NCI-H510A treated with DMSO at 0.1 percent for 48 hours (cell line): ENCODE results near the gene TSSK6.

Experiments
- DNase-seq: peaks from one replicate; lab custom pipeline; 2025; lab: John Stamatoyannopoulos, UW

The TSSK6 gene

DNA sequence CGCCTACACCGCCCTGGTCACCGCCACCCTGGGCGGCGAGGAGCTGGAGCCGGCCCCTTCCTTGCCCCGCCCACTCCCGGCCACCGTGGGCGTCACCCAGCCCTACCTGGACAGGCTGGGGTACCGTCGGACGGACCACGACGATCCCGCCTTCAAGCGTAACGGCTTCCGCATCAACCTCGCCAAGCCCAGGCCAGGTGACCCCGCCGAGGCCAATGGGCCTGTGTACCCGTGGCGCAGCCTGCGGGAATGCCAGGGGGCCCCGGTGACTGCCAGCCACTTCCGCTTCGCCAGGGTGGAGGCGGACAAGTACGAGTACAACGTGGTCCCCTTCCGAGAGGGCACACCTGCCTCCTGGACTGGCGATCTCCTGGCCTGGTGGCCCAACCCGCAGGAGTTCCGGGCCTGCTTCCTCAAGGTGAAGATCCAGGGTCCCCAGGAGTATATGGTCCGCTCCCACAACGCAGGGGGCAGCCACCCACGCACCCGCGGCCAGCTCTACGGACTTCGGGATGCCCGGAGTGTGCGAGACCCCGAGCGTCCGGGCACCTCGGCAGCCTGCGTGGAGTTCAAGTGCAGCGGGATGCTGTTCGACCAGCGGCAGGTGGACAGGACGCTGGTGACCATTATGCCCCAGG is 29.7 kb upstream of the TSSK6 start:
- no peak for DNase-seq

DNA sequence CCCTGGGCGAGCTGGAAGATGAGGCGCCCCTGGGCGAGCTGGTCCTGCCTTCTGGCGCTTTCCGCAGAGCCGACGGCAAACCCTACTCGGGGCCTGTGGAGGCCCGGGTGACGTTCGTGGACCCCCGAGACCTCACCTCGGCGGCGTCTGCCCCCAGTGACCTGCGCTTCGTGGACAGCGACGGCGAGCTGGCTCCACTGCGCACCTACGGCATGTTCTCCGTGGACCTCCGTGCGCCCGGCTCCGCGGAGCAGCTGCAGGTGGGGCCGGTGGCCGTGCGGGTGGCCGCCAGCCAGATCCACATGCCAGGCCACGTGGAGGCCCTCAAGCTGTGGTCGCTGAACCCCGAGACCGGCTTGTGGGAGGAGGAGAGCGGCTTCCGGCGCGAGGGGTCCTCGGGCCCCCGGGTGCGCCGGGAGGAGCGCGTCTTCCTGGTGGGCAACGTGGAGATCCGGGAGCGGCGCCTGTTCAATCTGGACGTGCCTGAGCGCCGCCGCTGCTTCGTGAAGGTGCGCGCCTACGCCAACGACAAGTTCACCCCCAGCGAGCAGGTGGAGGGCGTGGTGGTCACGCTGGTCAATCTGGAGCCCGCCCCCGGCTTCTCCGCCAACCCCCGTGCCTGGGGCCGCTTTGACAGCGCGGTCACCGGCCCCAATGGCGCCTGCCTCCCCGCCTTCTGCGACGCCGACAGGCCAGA is 29.1 kb upstream of the TSSK6 start:
- DNase-seq: no peak

DNA sequence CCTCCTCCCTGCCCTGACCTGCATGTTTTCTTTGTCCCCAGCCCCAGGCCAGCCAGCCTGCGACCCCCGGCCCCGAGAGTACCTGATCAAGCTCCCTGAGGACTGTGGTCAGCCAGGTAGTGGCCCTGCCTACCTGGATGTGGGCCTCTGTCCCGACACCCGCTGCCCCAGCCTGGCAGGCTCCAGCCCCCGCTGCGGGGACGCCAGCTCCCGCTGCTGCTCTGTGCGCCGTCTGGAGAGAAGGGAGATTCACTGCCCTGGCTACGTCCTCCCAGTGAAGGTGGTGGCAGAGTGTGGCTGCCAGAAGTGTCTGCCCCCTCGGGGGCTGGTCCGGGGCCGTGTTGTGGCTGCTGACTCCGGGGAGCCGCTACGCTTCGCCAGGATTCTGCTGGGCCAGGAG is 28.3 kb upstream of the TSSK6 start:
- no peak for DNase-seq

DNA sequence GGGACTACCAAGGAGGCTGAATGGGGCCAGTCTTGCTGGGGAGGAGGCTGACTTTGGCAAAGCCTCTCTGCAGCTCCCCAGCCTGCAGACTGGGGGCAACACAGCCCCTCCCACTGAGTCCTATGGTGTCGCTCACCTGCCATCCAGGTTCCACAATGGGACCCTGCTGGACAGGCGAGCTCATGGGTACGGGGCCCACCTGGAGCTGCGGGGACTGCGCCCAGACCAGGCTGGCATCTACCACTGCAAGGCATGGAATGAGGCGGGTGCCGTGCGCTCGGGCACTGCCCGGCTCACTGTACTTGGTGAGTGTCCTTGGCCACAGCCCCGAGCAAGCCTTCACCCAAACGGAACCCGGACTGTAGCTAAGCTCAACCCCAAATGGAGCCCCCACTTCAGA is 27.8 kb upstream of the TSSK6 start:
- no peak for DNase-seq

DNA sequence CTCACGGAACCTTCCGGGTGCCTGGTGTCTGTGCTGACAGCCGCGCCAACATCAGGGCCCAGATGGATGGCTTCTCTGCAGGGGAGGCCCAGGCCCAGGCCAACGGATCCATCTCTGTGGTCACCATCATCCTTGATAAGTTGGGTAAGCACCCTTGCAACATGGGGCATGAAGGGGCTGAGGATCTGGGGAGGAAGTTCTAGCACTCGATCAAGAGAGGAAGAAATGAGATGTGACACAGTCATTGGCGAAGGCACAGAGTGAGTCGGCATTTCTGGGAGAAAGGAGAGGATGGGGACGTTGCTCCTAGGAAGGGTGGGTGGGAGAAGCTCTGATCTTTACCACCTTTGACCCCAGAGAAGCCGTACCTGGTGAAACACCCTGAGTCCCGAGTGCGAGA is 27.2 kb upstream of the TSSK6 start:
- no peak for DNase-seq

DNA sequence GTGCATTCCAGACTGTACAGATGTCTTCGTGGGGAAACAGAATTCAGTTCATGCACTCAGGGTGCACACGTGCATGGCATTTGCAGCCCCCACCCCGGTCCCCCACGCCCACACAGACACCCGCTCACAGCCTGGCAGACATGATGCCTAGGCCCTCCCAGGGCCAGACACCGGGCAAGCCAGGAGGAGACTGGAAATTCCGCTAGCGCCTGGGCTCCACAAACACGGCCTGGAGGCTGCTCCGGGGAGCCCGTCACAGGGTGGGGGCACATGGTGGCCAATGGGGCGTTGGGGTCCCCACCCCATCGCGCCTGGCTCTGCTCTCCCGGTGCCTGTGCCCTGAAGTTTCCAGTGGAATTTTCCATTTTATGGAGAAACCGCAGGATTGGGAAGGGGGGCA is 26.3 kb upstream of the TSSK6 start:
- no peak for DNase-seq

DNA sequence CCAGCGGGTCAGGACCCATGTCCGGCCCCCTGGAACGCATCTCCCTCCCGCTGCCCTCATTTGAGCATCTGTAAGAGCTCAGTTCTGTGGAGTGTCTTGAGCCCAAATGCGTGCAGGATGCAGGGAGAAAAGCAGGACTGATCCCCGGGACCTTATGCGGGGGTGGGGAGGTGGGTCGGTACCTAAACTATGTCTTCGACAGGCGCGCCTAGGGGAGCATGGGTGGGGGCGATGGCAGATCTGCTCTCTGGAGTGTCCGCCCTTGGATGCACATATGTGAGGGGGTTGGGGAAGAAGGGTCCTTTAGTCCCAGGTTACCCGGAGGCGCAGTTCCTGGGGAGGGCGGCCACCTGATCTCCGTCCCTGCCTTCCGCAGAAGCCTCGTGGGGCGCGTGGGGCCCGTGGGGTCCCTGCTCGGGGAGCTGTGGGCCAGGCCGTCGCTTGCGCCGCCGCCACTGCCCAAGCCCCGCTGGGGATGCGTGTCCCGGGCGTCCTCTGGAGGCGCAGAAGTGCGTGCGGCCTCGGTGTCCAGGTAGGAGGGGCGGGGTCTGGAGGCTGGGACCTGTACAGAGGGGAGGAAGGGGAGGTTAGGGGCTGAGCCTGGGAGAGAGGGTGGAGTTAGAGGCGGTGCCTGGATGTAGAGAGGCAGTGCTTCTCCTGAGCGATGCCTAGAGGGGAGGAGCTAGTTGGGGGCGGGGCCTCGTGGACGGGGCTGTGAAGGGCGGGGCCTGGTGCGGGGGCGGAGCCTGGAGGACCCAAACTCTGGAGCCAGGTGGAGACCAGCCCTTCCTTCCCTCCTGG is 25.6 kb upstream of the TSSK6 start:
- DNase-seq: no peak

DNA sequence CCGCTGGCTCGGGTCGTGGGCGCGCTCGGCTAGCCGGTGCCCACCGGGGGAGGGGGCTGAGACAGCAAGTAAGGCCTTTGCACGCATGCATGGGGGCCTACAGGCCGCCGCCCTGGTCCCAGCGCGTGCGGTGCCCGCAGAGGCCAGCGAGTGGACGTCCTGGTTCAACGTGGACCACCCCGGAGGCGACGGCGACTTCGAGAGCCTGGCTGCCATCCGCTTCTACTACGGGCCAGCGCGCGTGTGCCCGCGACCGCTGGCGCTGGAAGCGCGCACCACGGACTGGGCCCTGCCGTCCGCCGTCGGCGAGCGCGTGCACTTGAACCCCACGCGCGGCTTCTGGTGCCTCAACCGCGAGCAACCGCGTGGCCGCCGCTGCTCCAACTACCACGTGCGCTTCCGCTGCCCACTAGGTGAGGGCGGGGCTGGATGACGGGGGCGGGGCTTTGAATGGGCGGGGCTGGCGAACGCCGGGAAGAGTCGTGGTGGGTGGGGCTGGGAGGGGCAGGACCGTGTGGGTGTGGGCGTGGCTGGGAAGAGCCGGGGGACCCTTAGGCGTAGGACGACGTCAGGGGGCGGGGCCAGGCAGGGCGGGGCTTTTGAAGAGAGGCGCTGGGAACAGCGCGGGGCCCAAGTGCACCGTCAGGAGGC is 24.8 kb upstream of the TSSK6 start:
- no peak for DNase-seq

DNA sequence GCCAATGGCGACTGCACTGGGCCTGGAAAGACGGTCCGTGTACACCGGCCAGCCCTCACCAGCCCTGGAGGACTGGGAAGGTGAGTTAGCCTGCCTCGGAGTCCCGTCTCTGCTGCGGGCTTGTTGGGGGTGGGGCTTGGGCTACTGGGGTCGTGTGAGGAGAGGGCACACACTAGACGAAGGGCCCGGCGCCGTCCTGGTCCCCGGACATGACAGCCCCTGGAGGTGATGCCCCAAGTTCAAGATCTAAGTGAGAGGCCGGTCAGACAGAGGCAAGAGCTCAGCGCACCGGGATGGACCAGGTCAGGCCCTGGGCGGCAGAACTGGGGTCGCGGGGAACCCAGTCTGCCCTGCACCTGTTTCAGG is 24.3 kb upstream of the TSSK6 start:
- no peak for DNase-seq

DNA sequence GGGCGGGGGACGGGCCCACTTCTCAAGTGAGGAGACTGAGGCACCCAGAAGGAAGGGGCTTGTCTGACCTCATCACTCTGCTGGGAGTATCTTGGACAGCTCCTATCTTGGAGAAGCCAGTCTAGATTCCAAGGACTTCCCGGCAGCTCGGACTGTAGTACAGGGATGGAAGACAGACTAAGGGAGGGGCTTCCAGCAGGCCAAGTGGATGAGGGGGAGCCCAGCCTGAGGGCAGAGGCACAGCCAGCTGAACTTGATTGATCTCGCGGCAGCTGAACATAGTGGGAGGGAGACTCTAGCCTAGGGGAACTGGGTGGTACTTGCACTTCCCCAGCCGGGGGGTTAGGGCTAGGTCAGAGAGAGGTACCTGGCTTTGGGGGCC is 23.4 kb upstream of the TSSK6 start:
- no peak for DNase-seq

DNA sequence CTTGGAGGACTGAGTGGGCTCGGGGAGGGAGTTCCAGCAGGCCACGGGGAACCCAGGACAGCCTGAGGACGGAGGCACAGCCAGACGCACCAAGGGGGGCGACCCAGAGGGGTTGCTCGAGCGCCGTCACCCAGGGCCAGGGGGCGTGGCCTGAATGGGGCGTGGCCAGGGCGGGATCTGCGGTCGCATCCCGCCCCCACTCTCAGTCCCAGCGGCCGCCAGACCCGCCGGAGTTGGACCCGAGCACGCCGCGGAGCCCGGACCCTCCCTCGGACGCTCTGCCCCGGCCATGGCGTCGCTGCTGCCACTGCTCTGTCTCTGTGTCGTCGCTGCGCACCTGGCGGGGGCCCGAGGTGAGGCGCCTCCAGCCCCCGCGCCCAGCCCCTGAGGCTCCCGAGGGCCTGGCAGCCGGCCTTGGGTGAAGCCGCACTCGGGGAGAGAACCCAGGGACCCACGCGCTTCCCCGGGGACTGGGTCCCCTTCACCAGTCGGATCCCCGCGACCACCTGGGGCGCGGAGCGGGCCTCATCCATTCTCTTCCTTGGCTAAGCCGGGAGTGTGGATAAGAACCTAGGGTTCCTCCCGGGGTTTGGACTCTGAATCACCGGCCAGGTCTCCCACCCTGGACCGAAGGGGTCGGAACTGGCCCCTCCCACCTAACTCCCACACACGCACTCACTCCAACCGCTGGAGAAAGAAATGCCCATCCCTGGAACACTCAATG is 22.9 kb upstream of the TSSK6 start, which contains the start of gene CILP2:
Gene CILP2, plus strand, starts transcription at position 205 of the 724 bp plus-strand sequence. Its CDS starts 85 bp downstream, at position 290.
- no peak for DNase-seq

DNA sequence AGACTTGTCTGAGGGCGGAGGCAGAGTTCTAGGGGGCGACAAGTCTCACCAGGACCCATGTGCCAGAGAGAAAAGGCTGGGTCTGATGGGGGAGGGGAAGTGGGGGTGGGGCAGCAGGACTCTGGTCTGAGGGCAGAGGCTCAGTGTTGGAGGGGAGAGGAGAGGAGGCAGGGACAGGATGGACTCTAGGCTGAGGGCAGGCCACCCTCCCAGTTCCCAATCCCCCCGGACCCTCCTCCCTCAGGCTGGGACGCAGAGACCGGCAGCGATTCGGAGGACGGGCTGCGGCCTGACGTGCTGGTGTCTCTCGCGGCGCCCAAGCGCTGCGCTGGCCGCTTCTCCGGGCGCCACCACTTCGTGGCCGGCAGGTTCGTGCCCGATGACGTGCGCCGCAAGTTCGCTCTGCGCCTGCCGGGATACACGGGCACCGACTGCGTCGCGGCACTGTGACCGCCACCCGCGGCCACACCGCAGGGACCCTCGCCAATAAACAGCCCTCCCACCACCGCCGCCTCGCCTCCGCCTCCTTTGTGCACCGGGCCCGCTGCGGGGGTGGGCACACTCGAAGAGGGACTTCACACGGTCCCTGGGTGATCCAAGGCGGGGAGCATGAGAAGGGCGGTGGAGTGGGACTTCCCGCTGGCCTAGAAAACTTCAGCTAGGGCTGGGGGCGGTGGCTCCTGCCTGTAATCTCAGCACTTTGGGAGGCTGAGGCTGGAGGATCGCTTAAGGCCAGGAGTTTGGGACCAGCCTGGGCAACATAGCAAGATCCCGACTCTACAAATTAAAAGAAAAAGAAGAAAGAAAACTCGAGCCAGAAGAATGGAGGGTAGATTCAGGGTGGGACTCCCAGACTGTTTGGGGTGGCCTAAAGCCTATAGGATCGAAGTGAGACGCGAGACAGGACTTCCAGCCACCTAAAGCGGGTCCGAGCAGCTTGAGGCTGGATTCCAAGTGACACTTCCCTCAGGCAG is 22.0 kb upstream of the TSSK6 start:
- DNase-seq: no peak

DNA sequence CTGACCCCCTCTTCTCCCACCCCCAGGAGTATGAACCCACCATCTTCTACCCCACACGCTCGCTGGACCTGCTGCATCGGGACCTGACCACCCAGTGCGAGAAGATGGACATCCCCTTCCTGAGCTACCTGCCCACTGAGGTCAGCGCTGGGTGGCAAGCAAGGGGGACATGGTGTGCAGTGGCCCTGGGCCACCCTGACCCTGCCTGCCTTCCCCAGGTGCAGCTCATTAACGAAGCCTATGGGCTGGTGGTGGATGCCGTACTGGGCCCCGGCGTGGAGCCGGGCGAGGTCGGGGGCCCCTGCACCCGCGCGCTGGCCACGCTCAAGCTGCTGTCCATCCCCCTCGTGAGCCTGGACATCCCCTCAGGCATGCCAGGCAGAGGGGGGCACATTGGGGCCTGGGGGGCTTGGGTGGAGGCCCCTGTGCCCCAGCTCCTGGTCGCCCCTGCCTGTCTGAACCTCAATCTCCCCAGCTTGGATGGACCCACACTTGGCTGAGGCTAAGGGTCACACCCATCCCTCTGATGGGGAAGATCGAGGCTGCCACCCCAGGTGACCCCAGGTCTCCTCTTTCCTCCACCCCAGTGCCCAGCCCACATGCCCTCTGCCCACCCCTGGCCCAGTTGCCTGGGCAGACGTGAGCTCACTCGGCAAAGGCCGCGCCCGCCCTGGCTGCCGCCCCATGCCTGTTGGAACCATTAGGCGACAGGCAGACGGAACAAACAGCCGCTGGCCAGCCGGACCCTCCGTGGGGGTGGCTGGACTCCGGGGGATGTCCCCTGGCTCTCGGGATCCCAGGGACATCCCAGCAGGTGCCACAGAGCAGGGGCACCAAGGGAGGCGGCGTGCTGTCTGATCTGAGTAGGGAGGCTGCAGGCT is 20.2 kb upstream of the TSSK6 start:
- no peak for DNase-seq

DNA sequence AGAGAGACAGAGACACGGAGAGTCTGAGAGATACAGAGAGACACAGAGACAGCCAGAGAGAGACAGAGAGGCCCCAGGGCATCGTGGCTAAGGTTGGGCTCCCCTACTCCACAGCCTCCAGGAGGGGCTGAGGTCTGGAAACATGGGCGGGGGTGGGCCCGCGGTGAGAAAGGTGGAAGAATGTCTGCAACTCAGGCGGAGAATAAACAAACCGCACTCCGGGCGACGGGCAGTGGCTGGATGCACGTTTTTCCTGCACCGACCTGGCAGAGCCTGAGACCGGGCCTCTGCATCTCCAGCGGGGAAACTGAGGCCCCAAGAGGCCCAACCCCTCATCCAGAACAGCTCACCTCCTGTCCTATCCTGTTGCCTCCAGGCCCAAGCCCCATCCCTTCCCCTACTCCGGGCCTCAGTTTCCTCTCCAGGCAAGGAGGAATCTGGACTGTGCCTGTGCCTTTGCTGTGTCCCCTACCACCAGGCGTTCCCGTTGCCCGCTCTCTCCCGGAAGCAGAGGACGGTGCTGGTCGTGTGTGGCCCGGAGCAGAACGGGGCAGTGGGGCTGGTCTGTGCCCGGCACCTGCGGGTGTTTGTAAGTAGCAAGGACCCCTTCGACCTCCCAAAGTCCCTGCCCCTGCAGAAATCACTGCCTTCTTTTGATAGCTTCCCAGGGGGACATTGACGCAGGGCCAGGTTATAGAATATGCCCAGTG is 19.4 kb upstream of the TSSK6 start:
- DNase-seq: no peak

DNA sequence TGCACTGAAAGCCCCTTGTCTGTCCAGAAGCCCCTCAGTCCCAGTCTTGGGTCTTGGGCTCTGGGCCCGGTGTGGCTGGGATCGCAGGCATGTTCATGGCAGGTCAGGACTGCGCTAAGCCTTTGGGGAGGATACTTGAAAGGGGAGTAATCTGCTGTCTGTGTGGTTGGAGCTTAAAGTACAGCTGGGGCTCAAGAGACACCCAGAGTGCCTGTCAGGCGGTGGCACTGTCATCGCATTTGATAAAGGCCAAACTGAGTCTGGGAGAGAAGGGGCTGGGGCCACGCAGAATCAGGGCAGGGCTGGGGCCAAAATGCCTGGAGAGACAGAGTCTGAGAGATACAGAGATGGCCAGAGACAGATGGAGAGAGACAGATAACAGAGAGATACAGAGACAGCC is 18.5 kb upstream of the TSSK6 start:
- no peak for DNase-seq

DNA sequence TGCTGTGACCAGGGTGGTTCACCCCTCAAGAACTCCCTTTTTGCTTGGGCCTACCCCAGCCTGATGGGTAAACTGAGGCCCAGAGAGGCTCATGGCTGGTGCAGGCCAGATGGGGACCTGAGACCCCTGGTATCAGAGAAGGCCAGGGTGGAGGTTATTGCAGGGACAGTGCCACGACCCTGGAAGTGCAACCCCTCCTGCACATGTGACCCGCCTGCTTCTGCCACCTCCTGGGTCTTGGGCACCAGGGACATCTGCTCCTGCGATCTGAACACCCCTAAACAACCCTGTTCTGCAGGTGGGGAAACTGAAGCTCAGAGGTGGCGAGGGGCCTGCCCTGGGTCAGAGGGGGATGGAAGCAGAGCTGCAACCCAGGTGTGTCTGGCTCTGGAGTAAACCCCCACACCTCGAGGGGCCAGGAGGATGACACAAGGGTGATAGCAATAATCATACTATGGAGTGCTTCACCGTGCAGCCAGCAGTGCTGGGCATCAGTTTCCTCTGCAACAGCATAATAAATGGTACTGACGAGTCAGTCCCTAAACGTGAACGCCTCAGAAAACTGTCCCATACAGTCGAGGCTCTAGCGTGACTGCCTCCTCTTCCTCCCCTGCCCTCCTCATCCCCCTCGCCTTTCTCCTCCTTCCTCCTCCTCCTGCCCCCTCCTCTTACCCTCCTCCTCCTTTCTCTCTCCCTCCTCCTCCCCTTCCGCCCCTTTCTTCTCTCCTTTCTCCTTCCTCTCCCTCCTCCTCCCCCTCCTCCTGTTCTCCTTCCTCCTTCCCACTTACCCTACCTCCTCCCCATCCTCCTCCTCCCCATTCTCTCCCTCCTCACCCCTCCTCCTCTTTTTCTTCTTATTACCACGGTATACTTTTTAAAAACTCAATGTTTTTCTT is 17.7 kb upstream of the TSSK6 start:
- no peak for DNase-seq

DNA sequence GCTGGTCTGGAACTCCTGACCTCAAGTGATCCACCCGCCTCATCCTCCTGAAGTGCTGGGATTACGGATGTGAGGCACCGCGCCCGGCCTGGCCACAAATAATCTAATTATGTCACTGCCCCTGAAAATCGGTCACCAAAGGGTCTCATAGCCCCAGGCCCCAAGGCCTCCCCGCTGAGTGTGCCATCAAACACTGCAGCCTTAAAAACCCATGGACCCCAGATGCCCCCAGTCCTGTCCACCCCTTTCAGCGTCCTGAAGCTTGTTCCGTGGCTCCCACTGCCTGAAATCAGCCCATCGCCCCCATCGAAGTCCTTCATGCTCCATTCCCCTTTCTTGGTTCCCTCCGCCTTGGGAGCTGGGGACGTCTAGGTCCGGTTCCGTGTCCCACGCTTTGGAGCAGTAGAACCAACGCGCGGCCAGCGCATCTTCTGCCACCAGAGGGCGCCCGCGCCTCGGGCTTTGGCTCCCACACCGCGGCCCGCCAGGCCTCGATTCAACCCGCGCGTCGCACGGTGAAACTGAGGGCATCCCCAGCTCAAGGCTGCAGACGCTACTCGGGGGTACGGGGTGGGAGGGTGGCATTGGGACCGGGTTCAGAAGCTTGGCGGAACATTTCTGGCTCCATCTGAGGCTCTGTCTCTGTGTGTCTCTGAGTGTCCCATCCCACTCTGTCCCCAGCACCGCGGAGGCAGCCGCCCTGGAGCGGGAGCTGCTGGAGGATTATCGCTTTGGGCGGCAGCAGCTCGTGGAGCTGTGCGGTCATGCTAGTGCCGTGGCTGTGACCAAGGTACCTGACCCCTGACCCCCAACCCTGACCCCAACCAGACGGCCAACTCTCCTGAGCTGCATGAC is 16.8 kb upstream of the TSSK6 start:
- DNase-seq: peak; percentile 55
